ENCODE results near the gene AHI1.

GRCh38 chr6:135521431-135521830 lies 23.9 kb upstream of the AHI1 start:
- no peak for TF ChIP-seq POLR2A (IDR thresholded peaks at IDR 0.05; ENCODE audit: low read length)
- no peak for TF ChIP-seq GATA1 (IDR thresholded peaks at IDR 0.05; ENCODE audit: low read depth, low read length)
